Upper lobe of right lung (tissue), 1 donor: ENCODE data around the gene EXTL2. TPM values are rescaled to one million over a fixed set of nuclear protein-coding genes. Genes with fewer than 3 reads are reported as not detected.
A peak's percentile ranks its signal among the peaks of the same experiment; 100 is the strongest.

Experiments used
- ATAC-seq: fragments of 200-7000 bp; cut with Tn5 transposase; one replicate; pipeline ENCODE4 v1.9.1; 2020; ENCODE audit warnings: mild to moderate bottlenecking, moderate library complexity
- DNase-seq: peaks from one replicate; pipeline ENCODE4 v3.0.0-alpha.2; 2020
- H3K27ac ChIP-seq: fragments of 200-600 bp; one replicate; pipeline ENCODE4 v1.8.0; 2022
- H3K27me3 ChIP-seq: fragments of 200-600 bp; one replicate; pipeline ENCODE4 v1.8.0; 2022; ENCODE audit warnings: mild to moderate bottlenecking
- H3K36me3 ChIP-seq: fragments of 200-600 bp; one replicate; pipeline ENCODE4 v1.8.0; 2022
- H3K4me1 ChIP-seq: fragments of 200-600 bp; one replicate; pipeline ENCODE4 v1.8.0; 2022
- H3K4me3 ChIP-seq: fragments of 200-600 bp; one replicate; pipeline ENCODE4 v1.8.0; 2022; ENCODE audit warnings: mild to moderate bottlenecking
- H3K9me3 ChIP-seq: fragments of 200-600 bp; one replicate; pipeline ENCODE4 v1.8.0; 2022
- CTCF ChIP-seq: fragments of 200-600 bp; IDR thresholded peaks from one replicate; pipeline ENCODE4 v1.8.0; 2022; ENCODE audit warnings: antibody characterized with exemption
- intact Hi-C: fragments of 100-400 bp; cut with DNase I; formaldehyde crosslinking; loops from one replicate; pipeline ENCODE4 v1.11.0; 2022
- total RNA-seq: library from RNA; stranded (reverse); fragmentation: NEBNext Ultra II Directional; extraction: Animal tissue kit (Norgen Biotek cat#: 25700); gene quantifications from one replicate; pipeline ENCODE4 v1.2.1, GENCODE V29; 2021
- donor health status: DM: no; HTN: yes; CAD: no; lungs with severe emphysema.

The EXTL2 gene
- total RNA-seq, 1 donor from 2014 or later = 11.6 TPM

- Histone ChIP-seq H3K9me3 (peaks cover under 1% of the 10 kb centered on the region), H3K27ac (no peak overlapping the region), H3K36me3 (no peaks in the 10 kb centered on the region), H3K4me3 (no peak overlapping the region), H3K27me3 (no peaks in the 10 kb centered on the region), H3K4me1 (no peaks in the 10 kb centered on the region)
- ATAC-seq (no peak), DNase-seq (no peak)
- intact Hi-C loops = no loop called here
- TF ChIP-seq CTCF = no peak
Measured at GRCh38 chr1:100883963-100884362, 10.7 kb downstream of the EXTL2 start.

- no peaks in the 10 kb centered on the region for H3K36me3 ChIP-seq
- no peak overlapping the region for H3K4me3 ChIP-seq
- DNase-seq (no peak), ATAC-seq (peak; percentile 83)
- no peaks in the 10 kb centered on the region for H3K4me1 ChIP-seq
- intact Hi-C loops = no loop called here
- no peaks in the 10 kb centered on the region for H3K27me3 ChIP-seq
- no peaks in the 10 kb centered on the region for H3K9me3 ChIP-seq
- no peak for TF ChIP-seq CTCF
- H3K27ac ChIP-seq = no peak overlapping the region
Measured at GRCh38 chr1:100882698-100883097, 11.9 kb downstream of the EXTL2 start.

- TF ChIP-seq CTCF = no peak
- Histone ChIP-seq H3K27me3 (no peaks in the 10 kb centered on the region), H3K4me3 (no peak overlapping the region), H3K4me1 (no peaks in the 10 kb centered on the region), H3K36me3 (no peaks in the 10 kb centered on the region), H3K9me3 (no peaks in the 10 kb centered on the region), H3K27ac (no peak overlapping the region)
- no peak for ATAC-seq
- intact Hi-C loops = no loop called here
- DNase-seq = no peak
Measured at GRCh38 chr1:100881687-100882086, 13.0 kb downstream of the EXTL2 start.

DNA sequence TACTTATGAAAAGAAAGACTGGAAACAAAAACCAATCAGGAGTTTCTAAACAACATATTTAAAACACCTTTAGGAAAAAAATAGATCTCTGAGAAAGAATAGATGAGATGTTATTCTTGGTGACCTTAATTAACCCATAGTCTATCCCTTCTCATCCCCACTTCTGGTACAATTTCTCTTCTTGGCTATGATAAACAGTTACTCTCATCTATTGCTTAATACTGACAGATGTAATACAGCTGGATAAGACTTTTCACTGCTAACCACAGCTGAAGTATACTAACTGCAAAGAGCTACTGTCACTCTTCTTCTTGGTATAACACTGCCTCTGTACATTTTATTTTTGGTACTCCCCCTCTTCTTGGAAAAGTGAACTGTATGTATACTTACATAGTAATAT lies 15.2 kb downstream of the EXTL2 start:
- Histone ChIP-seq H3K36me3 (no peaks in the 10 kb centered on the region), H3K4me1 (no peaks in the 10 kb centered on the region), H3K9me3 (no peaks in the 10 kb centered on the region), H3K27me3 (no peaks in the 10 kb centered on the region), H3K27ac (no peak overlapping the region), H3K4me3 (no peak overlapping the region)
- no peak for TF ChIP-seq CTCF
- no peak for DNase-seq
- ATAC-seq = no peak
- intact Hi-C loops = no loop called here

GRCh38 chr1:100876291-100876690 lies 18.4 kb downstream of the EXTL2 start:
- TF ChIP-seq CTCF = no peak
- no peak for ATAC-seq
- Histone ChIP-seq H3K9me3 (no peaks in the 10 kb centered on the region), H3K4me3 (no peak overlapping the region), H3K27ac (no peak overlapping the region), H3K4me1 (no peaks in the 10 kb centered on the region), H3K27me3 (no peaks in the 10 kb centered on the region), H3K36me3 (no peaks in the 10 kb centered on the region)
- intact Hi-C loops = no loop called here
- no peak for DNase-seq

DNA sequence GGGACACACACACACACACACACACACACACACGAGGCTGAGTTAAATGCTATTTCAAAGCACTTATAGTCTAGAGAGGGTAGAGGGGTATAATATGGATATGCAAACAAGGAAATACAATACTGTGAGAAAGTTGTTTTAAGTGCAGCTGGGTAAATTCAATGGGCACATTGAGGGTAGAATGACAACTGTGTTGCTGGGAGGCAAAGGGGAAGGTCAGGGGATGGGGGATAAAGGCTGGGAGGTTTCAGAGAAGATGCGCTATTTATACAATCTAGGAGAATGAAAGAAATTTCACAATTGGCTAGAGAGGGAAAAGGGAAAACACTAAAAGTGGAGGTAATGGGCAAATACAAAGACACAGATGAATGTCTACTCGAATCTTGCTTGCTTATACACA lies 19.4 kb downstream of the EXTL2 start:
- no peak overlapping the region for H3K27ac ChIP-seq
- H3K27me3 ChIP-seq = no peaks in the 10 kb centered on the region
- H3K9me3 ChIP-seq = no peaks in the 10 kb centered on the region
- no peaks in the 10 kb centered on the region for H3K36me3 ChIP-seq
- no peak for DNase-seq
- intact Hi-C loops = no loop called here
- TF ChIP-seq CTCF = no peak
- no peaks in the 10 kb centered on the region for H3K4me1 ChIP-seq
- H3K4me3 ChIP-seq = no peak overlapping the region
- ATAC-seq = no peak
